HG03039 (cell line): ENCODE data around the gene GPR55.
A peak's percentile ranks its signal among the peaks of the same experiment; 100 is the strongest.
"Not testable (repeated sequence)": the region's sequence is repeated elsewhere in the genome, so short reads cannot be mapped to it uniquely, and the experiment has no call there.

Experiments used
- ATAC-seq: cut with Tn5 transposase; IDR thresholded peaks from one replicate; pipeline ENCODE4 v1.9.1; 2021; ENCODE audit warnings: mild to moderate bottlenecking, moderate library complexity; ENCODE audit not compliant: unreplicated experiment

Gene GPR55, protein sequence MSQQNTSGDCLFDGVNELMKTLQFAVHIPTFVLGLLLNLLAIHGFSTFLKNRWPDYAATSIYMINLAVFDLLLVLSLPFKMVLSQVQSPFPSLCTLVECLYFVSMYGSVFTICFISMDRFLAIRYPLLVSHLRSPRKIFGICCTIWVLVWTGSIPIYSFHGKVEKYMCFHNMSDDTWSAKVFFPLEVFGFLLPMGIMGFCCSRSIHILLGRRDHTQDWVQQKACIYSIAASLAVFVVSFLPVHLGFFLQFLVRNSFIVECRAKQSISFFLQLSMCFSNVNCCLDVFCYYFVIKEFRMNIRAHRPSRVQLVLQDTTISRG

GRCh38 chr2:230924470-230925341 is at the start of gene GPR55:
Gene GPR55 (minus strand): TSS chr2:230925242. CDS start chr2:230910962, 14,280 bp downstream.
- peak; percentile 24 for ATAC-seq

DNA sequence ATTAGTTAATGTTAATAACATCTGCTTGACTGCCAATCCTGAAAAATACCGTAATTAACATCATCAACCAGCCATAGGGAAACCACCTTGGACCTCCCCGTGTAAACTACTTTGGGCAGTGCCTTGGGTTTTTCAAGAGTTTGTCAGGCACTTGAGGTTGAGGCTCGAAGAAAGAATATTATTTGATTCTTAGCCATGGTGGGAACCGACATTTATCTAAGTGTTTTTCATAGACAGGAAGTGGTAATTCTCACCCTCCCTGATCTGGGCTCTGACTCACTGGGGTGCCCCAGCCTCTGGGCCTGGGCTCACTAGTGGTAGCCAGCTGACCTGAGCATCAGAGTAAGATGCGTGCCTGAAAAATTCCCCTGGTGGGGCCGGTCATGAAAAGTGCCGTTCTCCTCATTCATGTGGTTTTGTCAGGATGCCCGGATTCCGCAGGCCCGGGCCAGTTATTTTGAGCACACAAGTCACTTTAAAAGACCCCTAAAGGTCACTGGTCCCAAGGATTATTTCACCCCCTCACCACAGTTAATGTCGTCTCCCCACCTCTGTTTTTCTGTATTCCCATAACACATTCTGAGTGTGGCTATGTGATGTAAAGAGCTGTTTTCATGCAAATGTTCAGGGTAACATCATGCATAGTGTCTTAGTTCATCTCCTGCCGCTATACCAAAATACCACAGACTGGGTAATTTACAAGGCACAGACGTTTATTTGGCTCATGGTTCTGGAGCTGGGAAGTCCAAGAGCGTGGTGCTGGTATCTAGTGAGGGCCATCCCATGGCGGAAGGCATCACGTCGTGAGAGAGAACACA is 49.3 kb upstream of the GPR55 start:
- peak; percentile 79 for ATAC-seq

DNA sequence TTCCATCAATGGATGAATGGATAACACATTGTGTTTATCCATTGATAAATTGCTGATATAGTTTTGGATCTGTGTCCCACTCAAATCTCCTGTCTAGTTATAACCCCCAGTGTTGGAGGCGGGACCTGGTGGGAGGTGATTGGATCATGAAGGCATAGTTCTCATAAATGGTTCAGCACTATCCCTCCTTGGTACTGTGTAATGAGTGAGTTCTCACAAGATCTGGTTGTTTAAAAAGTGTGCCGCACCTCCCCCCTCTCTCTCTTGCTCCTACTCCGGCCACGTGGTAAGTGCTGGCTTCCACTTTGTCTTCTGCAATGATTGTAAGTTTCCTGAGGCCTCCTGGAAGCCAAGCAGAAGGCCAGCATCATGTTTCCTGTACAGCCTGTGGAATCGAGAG is 47.0 kb upstream of the GPR55 start:
- no peak for ATAC-seq

DNA sequence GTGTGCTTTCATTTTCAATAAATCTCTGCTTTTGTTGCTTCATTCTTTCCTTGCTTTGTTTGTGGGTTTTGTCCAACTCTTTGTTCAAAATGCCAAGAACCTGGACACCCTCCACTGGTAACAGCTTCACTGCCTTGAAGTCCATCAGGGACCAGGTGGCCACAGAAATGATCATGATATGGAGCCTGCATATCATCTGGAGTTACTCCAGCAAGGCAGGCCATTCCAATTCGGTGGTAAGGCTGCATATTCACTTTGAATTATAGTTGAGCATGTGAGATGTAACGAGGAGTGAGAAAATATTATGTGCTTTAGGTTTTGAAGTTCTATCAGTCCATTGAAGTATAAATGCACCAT is 44.6 kb upstream of the GPR55 start:
- no peak for ATAC-seq

DNA sequence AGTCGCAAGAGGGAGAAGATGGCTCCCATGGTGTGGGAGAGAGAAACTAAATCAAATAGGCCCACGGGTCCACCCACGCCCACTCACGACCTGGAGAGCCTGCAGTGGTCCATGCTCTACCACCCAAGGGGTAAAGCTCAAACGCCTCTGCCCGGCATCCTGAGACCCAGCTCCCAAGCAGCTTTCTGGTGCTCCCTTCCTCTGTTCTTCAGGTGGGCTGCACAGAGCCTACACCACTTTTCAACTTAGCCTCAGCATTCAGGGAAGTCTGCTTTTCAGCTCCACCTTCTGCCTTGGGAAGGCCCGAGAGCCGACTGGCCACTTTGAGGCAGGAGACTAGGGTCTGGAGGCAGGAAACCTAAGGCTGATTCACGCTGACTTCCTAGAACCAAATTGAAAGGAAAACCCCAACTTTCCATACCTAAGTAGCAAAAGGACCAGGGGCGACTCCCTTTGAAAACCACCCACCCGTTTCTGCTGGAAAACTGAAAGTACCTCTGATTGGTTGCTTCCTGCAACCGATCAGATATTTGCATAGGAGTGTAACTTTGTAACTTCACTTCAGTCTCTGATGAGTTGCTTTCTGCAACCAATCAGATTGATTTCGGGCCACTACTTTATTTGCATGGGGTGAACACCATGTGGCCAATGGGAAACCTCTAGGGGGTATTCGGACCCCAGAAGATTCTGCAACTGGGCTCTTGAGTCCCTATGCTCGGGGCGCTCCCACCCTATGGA is 44.0 kb upstream of the GPR55 start:
- ATAC-seq = no peak

DNA sequence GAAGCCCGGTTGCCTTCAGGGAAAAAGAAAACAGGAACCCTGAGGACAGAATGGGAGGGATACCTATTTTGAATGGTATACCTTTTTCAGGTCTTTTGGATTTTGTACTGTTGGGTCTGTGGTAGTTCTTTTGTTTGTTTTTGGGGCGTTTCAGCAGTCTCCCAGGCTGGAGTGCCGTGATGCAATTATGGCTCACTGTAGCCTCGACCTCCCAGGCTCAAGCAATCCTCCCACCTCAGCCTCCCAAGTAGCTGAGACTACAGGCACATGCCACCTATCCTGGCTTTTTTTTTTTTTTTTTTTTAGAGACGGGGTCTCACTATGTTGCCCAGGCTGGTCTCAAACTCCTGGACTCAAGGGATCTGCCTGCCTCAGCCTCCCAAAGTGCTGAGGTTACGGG is 43.3 kb upstream of the GPR55 start:
- ATAC-seq = not testable (repeated sequence)

- no peak for ATAC-seq
These were observed 42.1 kb upstream of the GPR55 start for GRCh38 chr2:230967113-230967512.

DNA sequence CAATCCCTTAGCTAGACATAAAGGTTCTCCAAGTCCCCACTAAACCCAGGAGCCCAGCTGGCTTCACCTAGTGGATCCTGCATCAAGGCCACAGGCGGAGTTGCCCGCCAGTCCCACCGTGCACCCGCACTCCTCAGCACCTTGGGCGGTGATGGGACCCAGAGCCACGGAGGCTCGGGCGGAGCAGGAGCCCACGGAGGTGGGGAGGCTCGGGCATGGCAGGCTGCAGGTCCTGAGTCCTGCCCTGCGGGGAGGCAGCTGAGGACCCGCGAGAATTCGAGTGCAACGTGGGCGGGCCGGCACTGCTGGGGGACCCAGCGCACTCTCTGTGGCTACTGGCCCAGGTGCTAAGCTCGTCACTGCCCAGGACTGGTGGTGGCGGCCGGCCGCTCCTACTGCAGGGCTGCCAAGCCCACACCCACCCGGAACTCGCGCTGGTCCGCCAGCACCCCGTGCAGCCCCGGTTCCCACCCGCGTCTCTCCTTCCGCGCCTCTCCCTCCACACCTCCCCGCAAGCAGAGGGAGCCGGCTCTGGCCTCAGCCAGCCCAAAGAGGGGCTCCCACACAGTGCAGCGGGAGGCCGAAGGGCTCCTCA is 39.2 kb upstream of the GPR55 start:
- ATAC-seq = no peak

- ATAC-seq = no peak
These were observed 36.0 kb upstream of the GPR55 start for GRCh38 chr2:230961091-230961491.

DNA sequence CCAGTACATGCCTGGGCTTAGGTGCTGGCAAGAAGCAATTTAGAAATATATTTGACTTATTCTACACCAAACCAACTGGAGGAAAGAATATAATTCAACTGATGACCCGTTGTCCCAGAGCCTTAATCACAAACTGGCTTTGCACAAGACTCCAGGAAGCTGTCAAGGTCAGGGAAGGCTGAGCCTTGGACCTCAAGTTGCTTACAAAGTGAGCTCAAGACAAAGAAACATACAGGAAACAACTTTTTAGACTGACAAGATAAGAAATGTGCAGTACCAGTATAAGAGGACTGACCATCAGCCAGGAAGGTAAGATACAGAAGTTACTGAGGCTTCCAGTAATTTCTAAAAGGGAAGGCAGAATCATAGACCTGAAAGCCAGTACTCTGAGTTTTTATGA is 35.0 kb upstream of the GPR55 start:
- no peak for ATAC-seq

DNA sequence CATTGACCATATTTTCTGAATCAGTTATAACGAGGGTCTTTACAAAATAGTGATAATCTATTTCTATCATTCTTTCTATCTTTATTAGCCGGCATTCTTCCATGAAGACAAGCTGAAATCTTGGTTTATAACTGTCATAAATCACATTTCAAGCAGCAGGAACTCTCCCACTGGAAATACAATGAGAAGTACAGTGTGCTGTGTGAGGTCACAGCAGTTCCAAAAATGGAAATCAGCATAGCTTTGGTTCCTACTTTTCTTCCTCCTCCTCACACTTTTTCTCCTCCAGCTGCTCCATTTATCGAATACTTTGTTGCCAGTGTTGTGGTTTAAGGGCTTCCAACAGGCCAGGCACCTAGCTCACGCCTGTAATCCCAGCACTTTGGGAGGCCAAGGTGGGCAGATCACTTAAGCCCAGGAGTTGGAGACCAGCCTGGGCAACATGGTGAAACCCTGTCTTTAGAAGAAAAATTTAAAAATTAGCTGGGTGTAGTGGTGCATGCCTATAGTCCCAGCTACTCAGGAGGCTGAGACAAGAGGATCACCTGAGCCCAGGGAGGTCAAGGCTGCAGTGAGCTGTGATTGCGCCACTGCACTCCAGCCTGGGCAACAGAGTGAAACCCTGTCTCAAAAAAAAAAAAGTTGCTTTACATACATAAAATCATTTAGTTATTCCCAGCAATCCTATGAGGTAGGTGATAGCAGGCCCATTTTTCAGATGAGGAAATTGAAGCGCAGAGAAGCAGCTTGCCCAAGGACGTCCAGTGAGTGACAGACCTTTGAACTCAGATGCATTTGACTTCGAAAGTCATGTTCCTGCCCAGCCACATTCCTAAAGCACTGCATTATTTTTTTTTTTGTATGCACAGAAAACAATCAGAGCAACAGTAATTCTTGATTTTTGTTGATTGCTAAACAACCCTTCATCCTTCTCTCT is 34.0 kb upstream of the GPR55 start:
- ATAC-seq = no peak

DNA sequence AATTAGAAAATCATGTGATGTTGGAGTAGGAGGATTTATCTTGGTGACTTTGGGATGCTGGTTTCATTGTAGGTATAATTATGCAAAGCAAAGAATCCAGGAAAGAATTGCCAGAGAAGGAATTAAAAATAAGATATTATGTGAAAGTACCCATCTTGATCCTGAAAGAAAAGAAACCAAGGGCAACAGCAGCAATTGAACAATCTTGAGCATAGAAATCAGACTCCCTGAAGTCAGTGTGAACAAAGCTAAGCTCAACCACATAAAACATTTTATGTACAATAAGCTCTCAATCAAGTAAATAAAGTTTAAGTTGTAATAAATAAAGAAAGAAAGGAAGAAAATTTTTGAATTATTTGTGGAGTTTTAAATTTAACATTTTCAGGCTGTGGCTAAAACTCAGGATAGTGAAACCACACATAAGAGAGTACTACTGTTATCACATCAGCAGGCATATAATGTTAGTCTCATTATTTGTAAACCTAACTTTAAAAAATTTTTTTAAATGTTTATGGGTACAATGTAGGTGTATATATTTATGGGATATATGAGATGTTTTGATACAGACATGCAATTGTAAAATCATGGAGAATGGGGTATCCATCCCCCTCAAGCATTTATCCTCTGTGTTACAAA is 32.8 kb upstream of the GPR55 start:
- ATAC-seq = no peak

- ATAC-seq = peak; percentile 54
These were observed 32.0 kb upstream of the GPR55 start for GRCh38 chr2:230956827-230957755.

DNA sequence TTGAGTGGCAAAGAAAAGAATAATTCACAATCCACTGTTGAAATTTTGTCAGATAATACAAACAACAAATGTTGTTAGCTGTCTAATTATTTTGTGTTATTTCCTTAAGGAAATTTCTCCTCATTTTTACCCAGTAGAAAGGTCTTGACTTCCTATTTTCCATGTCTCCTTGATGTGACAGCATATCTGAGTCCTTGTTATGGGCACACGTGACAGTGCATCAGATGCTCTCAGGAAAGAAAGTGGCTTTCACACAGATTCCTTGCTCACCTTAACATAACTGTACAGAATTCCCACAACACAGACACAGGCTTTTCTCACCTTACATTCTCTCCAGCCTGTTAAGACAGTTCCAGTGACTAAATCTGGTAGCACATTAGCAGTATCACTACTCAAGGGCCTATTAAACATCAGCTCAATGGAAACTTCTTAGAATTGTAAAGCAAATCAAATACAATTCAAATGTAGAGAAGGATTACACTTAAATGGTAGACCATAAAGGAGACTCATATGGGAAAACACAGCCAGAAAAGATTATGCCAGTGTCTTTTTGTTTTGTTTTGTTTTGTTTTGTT is 30.2 kb upstream of the GPR55 start:
- ATAC-seq = no peak

GRCh38 chr2:230954746-230955145 is 29.7 kb upstream of the GPR55 start:
- no peak for ATAC-seq

- ATAC-seq = no peak
These were observed 28.8 kb upstream of the GPR55 start for GRCh38 chr2:230953845-230954244.

- ATAC-seq = no peak
These were observed 27.3 kb upstream of the GPR55 start for GRCh38 chr2:230952226-230952956.
